Upper lobe of left lung (tissue), 6 donors: Measurements from ENCODE around the gene PDZD8. TPM values are rescaled to one million over a fixed set of nuclear protein-coding genes. Genes with fewer than 3 reads are reported as not detected.

Source experiments
- ATAC-seq, 2 donors: fragments of 200-7000 bp; cut with Tn5 transposase; one replicate each; pipeline ENCODE4 v1.9.1; 2022; ENCODE audit warnings: mild to moderate bottlenecking in 2 of 2, moderate library complexity in 2 of 2; ENCODE audit not compliant: low FRiP score in 2 of 2
- DNase-seq, 2 donors: peaks; one replicate each; pipeline ENCODE4 v3.0.0-alpha.2; 2019 to 2020
- H3K27ac ChIP-seq, 4 donors: fragments of 200-600 bp; sonication (generic); one replicate each; pipeline ENCODE4 v1.5.1; 2016 to 2019
- H3K27me3 ChIP-seq, 4 donors: fragments of 200-600 bp; sonication (generic); one replicate each; pipeline ENCODE4 v1.5.1; 2017 to 2019
- H3K36me3 ChIP-seq, 4 donors: fragments of 200-600 bp; sonication (generic); one replicate each; pipeline ENCODE4 v1.5.1; 2016 to 2019
- H3K4me1 ChIP-seq, 4 donors: fragments of 200-600 bp; sonication (generic); one replicate each; pipeline ENCODE4 v1.5.1; 2018 to 2019
- H3K4me3 ChIP-seq, 4 donors: fragments of 200-600 bp; sonication (generic); one replicate each; pipeline ENCODE4 v1.5.1; 2017 to 2019; ENCODE audit warnings: mild to moderate bottlenecking in 2 of 4, moderate library complexity in 1 of 4
- H3K9me3 ChIP-seq, 4 donors: fragments of 200-600 bp; sonication (generic); one replicate each; pipeline ENCODE4 v1.5.1; 2018 to 2019
- EP300 ChIP-seq, 4 donors: sonication (generic); formaldehyde crosslinking; IDR thresholded peaks; one replicate each; pipeline ENCODE4 v1.5.1; 2017; ENCODE audit warnings: antibody characterized with exemption in 4 of 4, control low read depth in 2 of 4
- POLR2A ChIP-seq, 4 donors: fragments of 450-650 bp; IDR thresholded peaks; one replicate each; pipeline ENCODE4 v1.5.1; 2016 to 2017; ENCODE audit warnings: antibody characterized with exemption in 4 of 4, mild to moderate bottlenecking in 2 of 4
- POLR2AphosphoS5 ChIP-seq, 2 donors: sonication (generic); formaldehyde crosslinking; IDR thresholded peaks; one replicate each; pipeline ENCODE4 v1.5.1; 2017; ENCODE audit warnings: antibody characterized with exemption in 2 of 2
- WGBS, 2 donors: methylation state at CpG; one replicate each; pipeline ENCODE4 v1.1.5; 2017 to 2018; 5-methylcytosine and 5-hydroxymethylcytosine counted together
- total RNA-seq, 6 donors: library from RNA; depleted of rRNA in 4 of 6; stranded (reverse); fragments of >200 nt in 4 of 6; gene quantifications; one replicate each; pipeline versions ENCODE4 v1.1.0 to v1.2.1, GENCODE V29; 2016 to 2021
- TF ChIP-seq, protein P1 (sequence below), 6 experiments: fragments of 450-650 bp in 4 of 6; fragments of 200-600 bp in 2 of 6; sonication (generic) in 2 of 6; IDR thresholded peaks; one replicate each; pipeline ENCODE4 v1.5.1; 2016 to 2019; ENCODE audit warnings: antibody characterized with exemption in 6 of 6
- donor health status: DM: no; HTN: no; CAD: no; lungs with moderate emphysema.
- donor health status: DM: no; HTN: yes; CAD: no; lungs with severe emphysema.

The PDZD8 gene
- total RNA-seq, 6 donors from 2014 or later: 18.9 to 42.0 (median 34.0) TPM

DNA sequence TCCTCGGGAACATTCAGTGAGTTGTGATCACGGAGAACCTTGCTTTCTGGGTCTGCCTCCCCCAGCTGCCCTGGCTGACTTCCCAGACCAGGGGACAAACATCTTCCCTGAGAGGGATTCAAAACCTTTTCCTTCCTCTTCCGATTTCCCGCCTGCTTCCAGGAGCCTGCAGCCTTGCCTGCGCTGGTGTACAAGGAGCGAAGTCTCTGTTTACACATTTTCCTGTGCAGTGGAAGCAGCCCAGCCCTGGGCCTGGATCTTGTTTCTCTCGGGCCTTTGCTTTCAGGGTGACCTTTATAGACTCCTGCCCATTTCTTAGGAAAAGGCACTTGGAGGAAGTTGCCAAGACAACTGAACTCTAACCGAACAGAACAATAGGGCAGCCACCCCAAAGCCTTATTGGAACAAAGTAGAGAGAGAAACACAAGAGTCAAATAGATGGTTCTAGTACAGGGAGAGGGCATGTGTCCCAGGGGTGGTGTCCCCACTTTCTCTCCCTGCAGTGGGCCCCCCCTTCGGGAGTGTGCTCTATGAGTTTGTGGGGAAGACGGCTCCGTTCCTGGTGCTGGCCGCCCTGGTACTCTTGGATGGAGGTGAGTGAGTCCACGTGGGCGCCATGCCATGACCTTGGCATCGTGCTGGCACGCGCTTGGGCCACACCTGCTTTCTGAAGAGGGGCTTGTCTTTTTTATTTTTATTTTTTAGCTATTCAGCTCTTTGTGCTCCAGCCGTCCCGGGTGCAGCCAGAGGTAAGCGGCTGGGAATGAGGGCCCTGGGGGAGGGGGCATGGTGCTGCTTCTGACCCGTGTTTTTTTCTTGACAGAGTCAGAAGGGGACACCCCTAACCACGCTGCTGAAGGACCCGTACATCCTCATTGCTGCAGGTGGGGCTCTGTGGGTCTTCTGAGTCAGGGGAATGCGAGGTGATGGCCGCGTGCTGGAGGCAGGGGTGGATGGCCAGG lies 120.2 kb downstream of the PDZD8 start:
- DNase-seq (peak in 1 of 2 donors; percentile 45), ATAC-seq (no peak)
- Histone ChIP-seq H3K36me3 (no peaks in the 10 kb centered on the region), H3K27me3 (no peaks in the 10 kb centered on the region), H3K9me3 (no peaks in the 10 kb centered on the region), H3K27ac (no peak overlapping the region), H3K4me1 (no peaks in the 10 kb centered on the region), H3K4me3 (no peak overlapping the region)
- no peak for TF ChIP-seq EP300 (IDR thresholded peaks at IDR 0.05)
- TF ChIP-seq, protein P1, sequence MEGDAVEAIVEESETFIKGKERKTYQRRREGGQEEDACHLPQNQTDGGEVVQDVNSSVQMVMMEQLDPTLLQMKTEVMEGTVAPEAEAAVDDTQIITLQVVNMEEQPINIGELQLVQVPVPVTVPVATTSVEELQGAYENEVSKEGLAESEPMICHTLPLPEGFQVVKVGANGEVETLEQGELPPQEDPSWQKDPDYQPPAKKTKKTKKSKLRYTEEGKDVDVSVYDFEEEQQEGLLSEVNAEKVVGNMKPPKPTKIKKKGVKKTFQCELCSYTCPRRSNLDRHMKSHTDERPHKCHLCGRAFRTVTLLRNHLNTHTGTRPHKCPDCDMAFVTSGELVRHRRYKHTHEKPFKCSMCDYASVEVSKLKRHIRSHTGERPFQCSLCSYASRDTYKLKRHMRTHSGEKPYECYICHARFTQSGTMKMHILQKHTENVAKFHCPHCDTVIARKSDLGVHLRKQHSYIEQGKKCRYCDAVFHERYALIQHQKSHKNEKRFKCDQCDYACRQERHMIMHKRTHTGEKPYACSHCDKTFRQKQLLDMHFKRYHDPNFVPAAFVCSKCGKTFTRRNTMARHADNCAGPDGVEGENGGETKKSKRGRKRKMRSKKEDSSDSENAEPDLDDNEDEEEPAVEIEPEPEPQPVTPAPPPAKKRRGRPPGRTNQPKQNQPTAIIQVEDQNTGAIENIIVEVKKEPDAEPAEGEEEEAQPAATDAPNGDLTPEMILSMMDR (IDR thresholded peaks at IDR 0.05): no peak
- no peak for TF ChIP-seq POLR2AphosphoS5 (IDR thresholded peaks at IDR 0.05)
- no peak for TF ChIP-seq POLR2A (IDR thresholded peaks at IDR 0.05)
- WGBS, 2 donors: 75 to 79% methylated on average over 26 of the region's 26 CpGs

DNA sequence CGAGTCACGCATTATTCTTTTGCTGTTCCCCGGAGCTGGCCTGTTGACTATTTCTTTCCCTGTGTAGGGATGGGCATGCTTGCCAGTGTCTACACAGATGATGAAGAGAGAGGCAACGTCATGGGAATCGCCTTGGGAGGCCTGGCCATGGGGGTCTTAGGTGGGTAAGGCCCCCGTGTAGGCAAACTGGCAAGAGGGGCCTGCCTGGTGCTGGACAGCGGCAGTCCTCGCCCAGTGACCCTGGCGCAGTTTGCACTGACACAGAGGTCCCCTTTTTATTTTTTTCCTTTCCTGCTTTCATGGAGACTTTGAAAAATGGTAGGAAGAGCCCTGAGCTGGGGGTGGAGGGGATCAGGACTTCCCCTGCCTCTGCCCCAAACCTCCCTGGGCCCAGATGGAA lies 120.9 kb downstream of the PDZD8 start:
- no peak overlapping the region for H3K4me3 ChIP-seq
- DNase-seq: no peak

DNA sequence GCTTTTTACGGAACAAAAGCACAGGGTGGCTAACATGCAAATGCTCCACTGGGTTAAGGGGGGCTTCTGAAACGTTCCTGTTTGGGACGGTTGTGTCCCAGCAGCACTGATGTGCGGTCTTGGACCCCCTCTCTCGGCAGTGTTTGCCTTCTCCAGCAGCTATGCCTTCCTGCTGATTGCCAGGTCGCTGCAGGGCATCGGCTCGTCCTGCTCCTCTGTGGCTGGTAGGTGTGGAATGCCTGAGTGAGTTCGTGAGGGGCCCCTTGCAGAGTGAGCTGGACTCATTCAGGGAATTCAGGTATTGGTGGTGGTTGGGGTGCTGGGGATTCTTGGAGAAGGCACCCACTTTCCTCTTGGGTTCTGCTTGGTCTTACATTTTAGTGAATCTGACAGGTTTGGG lies 121.3 kb downstream of the PDZD8 start:
- DNase-seq: no peak

More for the DNA sequence above, 120.9 kb downstream of the PDZD8 start:
- TF ChIP-seq POLR2AphosphoS5 (IDR thresholded peaks at IDR 0.05) (no peak), EP300 (IDR thresholded peaks at IDR 0.05) (no peak), POLR2A (IDR thresholded peaks at IDR 0.05) (no peak)
- TF ChIP-seq, protein P1 (IDR thresholded peaks at IDR 0.05): no peak
- Histone ChIP-seq H3K27me3 (no peaks in the 10 kb centered on the region), H3K27ac (no peak overlapping the region), H3K4me1 (no peaks in the 10 kb centered on the region), H3K9me3 (no peaks in the 10 kb centered on the region), H3K36me3 (no peaks in the 10 kb centered on the region)
- no peak for ATAC-seq
- WGBS, 2 donors: 75 to 77% methylated on average over 9 of the region's 9 CpGs

DNA sequence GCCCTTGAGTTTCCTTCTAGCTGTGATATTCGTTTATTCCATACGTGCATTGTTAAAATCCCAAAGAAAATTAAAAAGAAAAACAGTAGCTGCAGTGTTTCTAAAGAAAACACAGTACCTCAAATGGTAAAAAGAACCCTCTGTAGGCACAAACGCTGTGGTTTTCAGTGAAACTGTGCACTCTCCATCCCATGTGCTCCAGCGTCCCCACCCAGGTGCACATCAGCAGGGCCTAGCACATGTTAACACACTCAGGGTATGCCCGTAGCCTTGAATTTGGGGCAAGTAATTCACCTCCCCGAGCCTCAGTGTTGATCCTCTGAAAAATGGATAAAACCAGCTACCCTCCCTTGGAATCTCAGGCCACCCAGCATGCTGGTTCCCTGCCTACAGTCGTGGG lies 124.8 kb downstream of the PDZD8 start:
- no peak for DNase-seq
- Histone ChIP-seq H3K4me3 (no peak overlapping the region), H3K36me3 (no peaks in the 10 kb centered on the region), H3K9me3 (no peaks in the 10 kb centered on the region), H3K27me3 (no peaks in the 10 kb centered on the region), H3K4me1 (no peaks in the 10 kb centered on the region), H3K27ac (no peak overlapping the region)
- TF ChIP-seq EP300 (IDR thresholded peaks at IDR 0.05): no peak
- no peak for TF ChIP-seq POLR2A (IDR thresholded peaks at IDR 0.05)
- no peak for TF ChIP-seq POLR2AphosphoS5 (IDR thresholded peaks at IDR 0.05)
- TF ChIP-seq, protein P1 (IDR thresholded peaks at IDR 0.05): no peak
- 59 to 63% methylated on average over 7 of the region's 7 CpGs for WGBS, 2 donors
- no peak for ATAC-seq

More for the DNA sequence above, 121.3 kb downstream of the PDZD8 start:
- Histone ChIP-seq H3K36me3 (no peaks in the 10 kb centered on the region), H3K9me3 (no peaks in the 10 kb centered on the region), H3K27ac (no peak overlapping the region), H3K4me1 (no peaks in the 10 kb centered on the region), H3K27me3 (no peaks in the 10 kb centered on the region), H3K4me3 (no peak overlapping the region)
- 76 to 93% methylated on average over 3 to 9 of the region's 9 CpGs for WGBS, 2 donors
- ATAC-seq: no peak
- no peak for TF ChIP-seq EP300 (IDR thresholded peaks at IDR 0.05)
- TF ChIP-seq POLR2A (IDR thresholded peaks at IDR 0.05): no peak
- TF ChIP-seq, protein P1 (IDR thresholded peaks at IDR 0.05): no peak
- no peak for TF ChIP-seq POLR2AphosphoS5 (IDR thresholded peaks at IDR 0.05)
